Vagina (tissue), 2 donors: ENCODE results near the gene CEACAM19.

Source experiments
- POLR2A ChIP-seq, 2 donors: fragments of 450-650 bp; IDR thresholded peaks; one replicate each; pipeline ENCODE4 v1.6.1; 2017; ENCODE audit warnings: antibody characterized with exemption in 2 of 2, mild to moderate bottlenecking in 2 of 2, moderate library complexity in 2 of 2
- POLR2AphosphoS5 ChIP-seq, 2 donors: sonication (generic); formaldehyde crosslinking; IDR thresholded peaks; one replicate each; pipeline ENCODE4 v1.9.0; 2017; ENCODE audit warnings: antibody characterized with exemption in 2 of 2, mild to moderate bottlenecking in 2 of 2, low read depth in 1 of 2; ENCODE audit not compliant: insufficient read depth in 1 of 2

DNA sequence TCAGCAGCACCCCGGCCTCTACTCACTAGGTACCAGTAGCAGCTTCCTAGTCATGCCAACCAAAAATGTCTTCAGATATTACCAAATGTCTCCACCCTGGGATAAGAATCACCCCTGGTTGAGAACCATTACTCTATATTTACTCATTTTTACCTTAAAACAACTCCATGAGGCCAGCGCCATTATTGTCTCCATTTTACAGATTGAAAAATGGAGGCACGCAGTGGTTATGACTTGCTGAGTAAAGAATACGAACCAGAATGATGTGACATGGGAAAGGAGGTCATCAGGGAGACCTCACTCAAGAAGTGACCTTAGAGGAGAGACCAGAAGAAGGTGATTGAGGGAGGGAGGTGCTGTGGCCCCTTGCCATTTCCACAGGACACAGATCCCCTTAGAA, 2.2 kb downstream of the CEACAM19 start:
- TF ChIP-seq POLR2A (IDR thresholded peaks at IDR 0.05) (no peak), POLR2AphosphoS5 (IDR thresholded peaks at IDR 0.05; ENCODE audit: insufficient read depth in 1 of 2, low read depth in 1 of 2) (no peak)
